KOPT-K1 (cell line): ENCODE measurements around the gene MSH2.
"Not testable (repeated sequence)": the region's sequence is repeated elsewhere in the genome, so short reads cannot be mapped to it uniquely, and the experiment has no call there.

Experiments used
- H3K27ac ChIP-seq: fragments of 200-600 bp; sonication (generic); 2 replicates; pipeline ENCODE4 v1.5.1; 2016; ENCODE audit warnings: antibody characterized with exemption, mild to moderate bottlenecking, low read depth, low read length; ENCODE audit not compliant: poor library complexity, severe bottlenecking
- H3K36me3 ChIP-seq: fragments of 200-600 bp; sonication (generic); 2 replicates; pipeline ENCODE4 v1.5.1; 2017; ENCODE audit warnings: antibody characterized with exemption, mild to moderate bottlenecking, low read length, moderate library complexity; ENCODE audit not compliant: insufficient read depth
- H3K9me3 ChIP-seq: fragments of 200-600 bp; sonication (generic); 2 replicates; pipeline ENCODE4 v1.5.1; 2017; ENCODE audit warnings: antibody characterized with exemption, low read length, mild to moderate bottlenecking; ENCODE audit not compliant: insufficient read depth, poor library complexity, severe bottlenecking

MSH2 gene

GRCh38 chr2:47433445-47433844, 30.5 kb downstream of the MSH2 start:
- not testable (repeated sequence) for H3K27ac ChIP-seq, H3K9me3 ChIP-seq
- H3K36me3 ChIP-seq = peaks cover 80% of the 10 kb centered on the region

DNA sequence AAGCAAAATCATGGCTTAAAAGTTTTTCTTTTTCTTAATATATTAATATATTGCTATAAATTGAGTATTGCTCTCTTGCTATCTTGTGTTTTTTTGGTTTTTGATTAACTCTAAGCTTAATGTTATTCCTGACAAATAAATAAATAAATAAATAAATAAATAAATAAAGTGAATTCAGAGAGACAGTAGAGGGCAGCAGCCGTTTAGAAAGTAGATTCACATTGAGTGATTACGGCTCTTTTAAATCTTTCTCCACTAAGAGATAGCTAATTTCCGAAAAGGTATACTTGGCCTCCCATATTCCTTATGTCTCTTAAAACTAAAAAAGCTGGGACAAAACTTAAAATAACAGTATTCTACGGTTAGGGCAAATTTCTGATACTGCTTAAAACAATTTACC, 34.3 kb downstream of the MSH2 start:
- H3K9me3 ChIP-seq = no peaks in the 10 kb centered on the region
- H3K36me3 ChIP-seq = peaks cover 78% of the 10 kb centered on the region
- H3K27ac ChIP-seq = no peak overlapping the region

GRCh38 chr2:47438106-47438505, 35.1 kb downstream of the MSH2 start:
- no peaks in the 10 kb centered on the region for H3K9me3 ChIP-seq
- peaks cover 85% of the 10 kb centered on the region for H3K36me3 ChIP-seq
- no peak overlapping the region for H3K27ac ChIP-seq

DNA sequence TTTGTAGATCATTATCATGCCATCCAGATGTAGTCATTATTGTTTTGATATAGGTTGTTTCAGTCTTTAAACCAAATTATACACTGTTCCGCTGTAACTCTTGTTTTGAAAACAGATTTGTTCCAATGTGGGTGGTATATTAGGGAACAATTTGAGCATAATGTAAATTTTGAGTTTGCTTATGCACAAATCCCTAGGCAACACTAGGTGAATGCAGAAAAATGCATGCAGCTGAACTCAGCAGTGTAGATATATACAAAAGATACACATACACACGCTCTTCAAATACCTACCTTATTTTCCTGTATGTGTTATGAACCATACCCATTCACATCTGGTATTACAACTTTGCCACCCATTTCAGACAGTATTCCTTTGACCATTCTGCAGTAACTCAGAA, 35.8 kb downstream of the MSH2 start:
- Histone ChIP-seq H3K9me3 (no peaks in the 10 kb centered on the region), H3K27ac (no peak overlapping the region), H3K36me3 (peaks cover 91% of the 10 kb centered on the region)

- Histone ChIP-seq H3K9me3 (no peaks in the 10 kb centered on the region), H3K36me3 (peaks cover 100% of the 10 kb centered on the region), H3K27ac (no peak overlapping the region)
Measured at GRCh38 chr2:47451790-47452189, 48.8 kb downstream of the MSH2 start.

DNA sequence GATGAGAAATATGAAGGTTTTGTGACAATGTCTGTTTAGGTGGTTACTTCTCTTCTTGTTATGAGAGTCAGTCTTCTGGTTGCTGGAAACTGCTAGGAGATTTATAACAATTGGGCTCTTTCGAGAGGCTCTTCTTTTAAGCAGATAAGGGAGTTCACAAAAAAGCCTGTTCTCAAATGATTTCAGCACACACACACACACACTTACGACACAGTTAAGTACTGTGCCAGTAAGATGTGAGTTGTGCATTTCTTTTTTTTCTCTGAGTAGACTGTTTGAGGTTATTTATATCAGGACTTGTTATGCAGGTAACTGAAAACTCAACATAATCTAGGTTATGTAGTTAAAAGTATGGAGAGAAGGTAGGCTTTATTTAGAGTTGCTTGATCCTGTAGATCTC, 49.8 kb downstream of the MSH2 start:
- H3K27ac ChIP-seq = no peak overlapping the region
- peaks cover 98% of the 10 kb centered on the region for H3K36me3 ChIP-seq
- H3K9me3 ChIP-seq = no peaks in the 10 kb centered on the region

DNA sequence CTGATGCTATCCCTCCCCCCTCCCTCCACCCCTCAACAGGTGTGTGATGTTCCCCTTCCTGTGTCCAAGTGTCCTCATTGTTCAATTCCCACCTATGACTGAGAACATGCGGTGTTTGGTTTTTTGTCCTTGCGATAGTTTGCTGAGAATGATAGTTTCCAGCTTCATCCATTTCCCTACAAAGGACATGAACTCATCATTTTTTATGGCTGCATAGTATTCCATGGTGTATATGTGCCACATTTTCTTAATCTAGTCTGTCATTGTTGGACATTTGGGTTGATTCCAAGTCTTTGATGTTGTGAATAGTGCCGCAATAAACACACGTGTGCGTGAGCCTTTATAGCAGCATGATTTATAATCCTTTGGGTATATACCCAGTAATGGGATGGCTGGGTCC, 51.9 kb downstream of the MSH2 start:
- H3K9me3 ChIP-seq = not testable (repeated sequence)
- H3K36me3 ChIP-seq = peaks cover 89% of the 10 kb centered on the region

GRCh38 chr2:47455411-47455810, 52.5 kb downstream of the MSH2 start:
- H3K36me3 ChIP-seq = peaks cover 89% of the 10 kb centered on the region
- H3K27ac ChIP-seq = no peak overlapping the region
- H3K9me3 ChIP-seq = no peaks in the 10 kb centered on the region

More for the DNA sequence above, 51.9 kb downstream of the MSH2 start:
- not testable (repeated sequence) for H3K27ac ChIP-seq

GRCh38 chr2:47456851-47457250, 53.9 kb downstream of the MSH2 start:
- no peak overlapping the region for H3K27ac ChIP-seq
- no peaks in the 10 kb centered on the region for H3K9me3 ChIP-seq
- H3K36me3 ChIP-seq = peaks cover 86% of the 10 kb centered on the region

GRCh38 chr2:47457268-47457667, 54.3 kb downstream of the MSH2 start:
- H3K27ac ChIP-seq = no peak overlapping the region
- peaks cover 86% of the 10 kb centered on the region for H3K36me3 ChIP-seq

DNA sequence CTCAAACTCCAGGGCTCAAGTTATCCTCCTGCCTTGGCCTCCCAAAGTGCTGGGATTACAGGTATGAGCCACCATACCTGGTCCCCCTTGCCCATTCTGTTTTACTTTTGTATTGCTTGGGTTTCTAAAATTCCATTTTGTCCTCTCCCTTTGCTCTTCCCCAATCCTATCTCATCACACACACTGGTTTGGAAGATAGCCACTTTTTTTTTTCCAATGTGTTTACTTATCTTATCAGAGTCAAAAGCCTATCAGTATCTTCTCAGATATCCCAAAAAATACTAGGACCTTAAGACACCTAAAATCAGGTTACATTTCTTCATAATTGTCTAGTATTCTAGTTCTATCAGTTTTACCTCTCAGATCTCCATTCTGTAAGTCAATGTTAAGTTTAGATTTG, 56.1 kb downstream of the MSH2 start:
- Histone ChIP-seq H3K9me3 (no peaks in the 10 kb centered on the region), H3K27ac (no peak overlapping the region), H3K36me3 (peaks cover 86% of the 10 kb centered on the region)

More at GRCh38 chr2:47457268-47457667, 54.3 kb downstream of the MSH2 start:
- H3K9me3 ChIP-seq = no peaks in the 10 kb centered on the region

- H3K36me3 ChIP-seq = peaks cover 85% of the 10 kb centered on the region
- H3K9me3 ChIP-seq = no peaks in the 10 kb centered on the region
- no peak overlapping the region for H3K27ac ChIP-seq
Measured at GRCh38 chr2:47460766-47461165, 57.8 kb downstream of the MSH2 start.

GRCh38 chr2:47471429-47472116, 68.6 kb downstream of the MSH2 start:
- Histone ChIP-seq H3K9me3 (no peaks in the 10 kb centered on the region), H3K27ac (no peak overlapping the region), H3K36me3 (peaks cover 100% of the 10 kb centered on the region)

GRCh38 chr2:47479863-47480262, 76.9 kb downstream of the MSH2 start:
- H3K27ac ChIP-seq = no peak overlapping the region
- H3K9me3 ChIP-seq = no peaks in the 10 kb centered on the region
- peaks cover 92% of the 10 kb centered on the region for H3K36me3 ChIP-seq

DNA sequence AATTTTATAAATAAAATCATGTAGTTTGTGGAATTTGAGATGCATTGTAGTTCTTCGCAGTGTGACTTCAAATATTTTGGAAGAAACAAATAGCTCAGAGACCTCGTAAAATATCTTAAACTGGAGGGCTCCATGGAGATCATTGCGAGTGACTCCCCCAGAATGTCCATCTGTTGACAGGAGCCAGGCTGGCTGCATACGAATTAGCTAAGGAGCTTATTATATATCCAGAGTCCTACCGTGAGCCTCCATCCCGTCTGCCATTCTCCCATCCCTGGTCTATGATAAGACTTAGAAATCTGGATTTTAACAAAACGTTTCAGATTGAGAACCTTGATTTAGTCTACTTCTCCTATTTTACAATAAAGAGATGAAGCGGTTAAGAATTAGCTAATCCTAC, 80.2 kb downstream of the MSH2 start:
- Histone ChIP-seq H3K9me3 (no peaks in the 10 kb centered on the region), H3K27ac (no peak overlapping the region), H3K36me3 (peaks cover 85% of the 10 kb centered on the region)

- Histone ChIP-seq H3K36me3 (peaks cover 73% of the 10 kb centered on the region), H3K9me3 (no peaks in the 10 kb centered on the region), H3K27ac (no peak overlapping the region)
Measured at GRCh38 chr2:47484396-47484795, 81.4 kb downstream of the MSH2 start.
